Activated naive CD4-positive, alpha-beta T cell treated with anti-CD3 and anti-CD28 coated beads, Interleukin-2, amount 10 ng/mL, durations not matched to agents 7 days and 5 days (primary cell): ENCODE measurements around the gene TTC1.

Experiments
- CTCF ChIA-PET: fragments of 350-600 bp; sonication (Branson Sonifier 250); formaldehyde crosslinking; loops from one replicate; lab custom pipeline; 2021; ENCODE audit warnings: antibody characterized with exemption; lab: Charles Lee
- DNase-seq: peaks from one replicate; pipeline ENCODE4 v3.0.0-alpha.2; 2020
- H3K27ac Mint-ChIP-seq: one replicate; pipeline ENCODE4 v1.8.0; 2021; ENCODE audit warnings: mild to moderate bottlenecking, moderate library complexity, mixed read lengths
- H3K27me3 Mint-ChIP-seq: one replicate; pipeline ENCODE4 v1.8.0; 2021; ENCODE audit warnings: mild to moderate bottlenecking, mixed read lengths
- H3K36me3 Mint-ChIP-seq: one replicate; pipeline ENCODE4 v1.8.0; 2021; ENCODE audit warnings: mixed read lengths
- H3K4me1 Mint-ChIP-seq: one replicate; pipeline ENCODE4 v1.8.0; 2021; ENCODE audit warnings: mixed read lengths
- H3K4me3 Mint-ChIP-seq: one replicate; pipeline ENCODE4 v1.8.0; 2021; ENCODE audit warnings: mild to moderate bottlenecking, moderate library complexity, mixed read lengths
- H3K9me3 Mint-ChIP-seq: one replicate; pipeline ENCODE4 v1.8.0; 2021; ENCODE audit warnings: mixed read lengths

The TTC1 gene

GRCh38 chr5:160020266-160020770 lies 11.4 kb downstream of the TTC1 start:
- H3K36me3 Mint-ChIP-seq = peaks cover 12% of the 10 kb centered on the region
- H3K4me1 Mint-ChIP-seq = peaks cover 17% of the 10 kb centered on the region
- CTCF ChIA-PET = interaction anchor here (0.5 to 5.3 kb wide), 3 partner anchors 11 to 325 kb away, joined by 3 to 77 read pairs (median 18); partner anchors contain the start of gene TTC1
- DNase-seq = no peak
- H3K27me3 Mint-ChIP-seq = no peaks in the 10 kb centered on the region
- H3K4me3 Mint-ChIP-seq = no peak overlapping the region
- no peak overlapping the region for H3K27ac Mint-ChIP-seq
- H3K9me3 Mint-ChIP-seq = no peaks in the 10 kb centered on the region

- Mint-ChIP-seq H3K27me3 (no peaks in the 10 kb centered on the region), H3K9me3 (no peaks in the 10 kb centered on the region), H3K27ac (peak overlapping the region; percentile 52), H3K36me3 (peaks cover 17% of the 10 kb centered on the region), H3K4me3 (no peak overlapping the region), H3K4me1 (peaks cover 17% of the 10 kb centered on the region)
- CTCF ChIA-PET = interaction anchor here (0.8 to 5.3 kb wide), 8 partner anchors 10 to 573 kb away, joined by 3 to 77 read pairs (median 6); partner anchors contain the start of gene TTC1
- DNase-seq = no peak
These were observed 12.0 kb downstream of the TTC1 start for GRCh38 chr5:160020964-160021363.

- Mint-ChIP-seq H3K4me1 (peaks cover 17% of the 10 kb centered on the region), H3K4me3 (no peak overlapping the region), H3K9me3 (no peaks in the 10 kb centered on the region), H3K27me3 (no peaks in the 10 kb centered on the region), H3K27ac (no peak overlapping the region), H3K36me3 (peaks cover 18% of the 10 kb centered on the region)
- CTCF ChIA-PET = interaction anchor here (0.7 to 5.3 kb wide), 27 partner anchors 9 to 735 kb away, joined by 3 to 77 read pairs (median 4); partner anchors contain the start of genes SLU7 and TTC1
- peak; percentile 64 for DNase-seq
These were observed 13.0 kb downstream of the TTC1 start for GRCh38 chr5:160021831-160022446.

GRCh38 chr5:160023007-160023907 lies 14.3 kb downstream of the TTC1 start:
- Mint-ChIP-seq H3K9me3 (no peaks in the 10 kb centered on the region), H3K4me1 (peaks cover 20% of the 10 kb centered on the region), H3K27me3 (no peaks in the 10 kb centered on the region), H3K27ac (no peak overlapping the region), H3K36me3 (peaks cover 23% of the 10 kb centered on the region), H3K4me3 (no peak overlapping the region)
- CTCF ChIA-PET = interaction anchor here (0.6 to 5.3 kb wide), 5 partner anchors 145 to 368 kb away, joined by 3 to 77 read pairs (median 4); no protein-coding TSS in a partner anchor
- DNase-seq = no peak

GRCh38 chr5:160023908-160024630 lies 15.1 kb downstream of the TTC1 start:
- no peaks in the 10 kb centered on the region for H3K9me3 Mint-ChIP-seq
- DNase-seq = no peak
- peaks cover 20% of the 10 kb centered on the region for H3K4me1 Mint-ChIP-seq
- H3K27ac Mint-ChIP-seq = no peak overlapping the region
- CTCF ChIA-PET = interaction anchor here (1.3 to 5.3 kb wide), 3 partner anchors 175 to 367 kb away, joined by 3 to 77 read pairs (median 3); no protein-coding TSS in a partner anchor
- no peak overlapping the region for H3K4me3 Mint-ChIP-seq
- H3K36me3 Mint-ChIP-seq = peaks cover 24% of the 10 kb centered on the region
- no peaks in the 10 kb centered on the region for H3K27me3 Mint-ChIP-seq

- no peak for DNase-seq
- Mint-ChIP-seq H3K36me3 (peaks cover 25% of the 10 kb centered on the region), H3K9me3 (no peaks in the 10 kb centered on the region), H3K27me3 (no peaks in the 10 kb centered on the region), H3K4me3 (no peak overlapping the region), H3K27ac (no peak overlapping the region), H3K4me1 (peaks cover 2% of the 10 kb centered on the region)
- CTCF ChIA-PET = no interaction called here
These were observed 20.1 kb downstream of the TTC1 start for GRCh38 chr5:160029004-160029403.

GRCh38 chr5:160029540-160030139 lies 20.7 kb downstream of the TTC1 start:
- Mint-ChIP-seq H3K27me3 (no peaks in the 10 kb centered on the region), H3K36me3 (peaks cover 28% of the 10 kb centered on the region), H3K4me1 (peaks cover 2% of the 10 kb centered on the region), H3K9me3 (no peaks in the 10 kb centered on the region), H3K27ac (no peak overlapping the region), H3K4me3 (no peak overlapping the region)
- DNase-seq = no peak
- CTCF ChIA-PET = interaction anchor here (2.2 kb wide), 1 partner anchor 8 kb away, joined by 14 read pairs; no protein-coding TSS in a partner anchor

- DNase-seq = no peak
- Mint-ChIP-seq H3K27ac (no peak overlapping the region), H3K36me3 (peaks cover 29% of the 10 kb centered on the region), H3K27me3 (no peaks in the 10 kb centered on the region), H3K4me3 (no peak overlapping the region), H3K4me1 (peaks cover 8% of the 10 kb centered on the region), H3K9me3 (no peaks in the 10 kb centered on the region)
- CTCF ChIA-PET = interaction anchor here (2.2 kb wide), 1 partner anchor 9 kb away, joined by 14 read pairs; no protein-coding TSS in a partner anchor
These were observed 21.9 kb downstream of the TTC1 start for GRCh38 chr5:160030631-160031377.

- Mint-ChIP-seq H3K27ac (no peak overlapping the region), H3K4me1 (peaks cover 6% of the 10 kb centered on the region), H3K9me3 (no peaks in the 10 kb centered on the region), H3K4me3 (no peak overlapping the region), H3K27me3 (no peaks in the 10 kb centered on the region), H3K36me3 (peaks cover 38% of the 10 kb centered on the region)
- CTCF ChIA-PET = interaction anchor here (1.0 to 1.3 kb wide), 2 partner anchors 8 to 12 kb away, joined by 3 read pairs; no protein-coding TSS in a partner anchor
- no peak for DNase-seq
These were observed 24.8 kb downstream of the TTC1 start for GRCh38 chr5:160033546-160034252.

GRCh38 chr5:160036243-160036642 lies 27.3 kb downstream of the TTC1 start:
- DNase-seq = no peak
- peaks cover 6% of the 10 kb centered on the region for H3K4me1 Mint-ChIP-seq
- peaks cover 33% of the 10 kb centered on the region for H3K36me3 Mint-ChIP-seq
- H3K4me3 Mint-ChIP-seq = no peak overlapping the region
- CTCF ChIA-PET = interaction anchor here (1.0 to 1.4 kb wide), 2 partner anchors 14 to 23 kb away, joined by 3 to 4 read pairs; no protein-coding TSS in a partner anchor
- no peaks in the 10 kb centered on the region for H3K9me3 Mint-ChIP-seq
- no peaks in the 10 kb centered on the region for H3K27me3 Mint-ChIP-seq
- H3K27ac Mint-ChIP-seq = no peak overlapping the region

- no peaks in the 10 kb centered on the region for H3K27me3 Mint-ChIP-seq
- peaks cover 33% of the 10 kb centered on the region for H3K36me3 Mint-ChIP-seq
- CTCF ChIA-PET = interaction anchor here (1.0 to 1.4 kb wide), 2 partner anchors 15 to 24 kb away, joined by 3 to 4 read pairs; no protein-coding TSS in a partner anchor
- H3K4me3 Mint-ChIP-seq = no peak overlapping the region
- H3K27ac Mint-ChIP-seq = no peak overlapping the region
- H3K4me1 Mint-ChIP-seq = peaks cover 6% of the 10 kb centered on the region
- H3K9me3 Mint-ChIP-seq = no peaks in the 10 kb centered on the region
- no peak for DNase-seq
These were observed 27.9 kb downstream of the TTC1 start for GRCh38 chr5:160036884-160037283.

- no peak for DNase-seq
- Mint-ChIP-seq H3K9me3 (no peaks in the 10 kb centered on the region), H3K4me3 (no peak overlapping the region), H3K27me3 (no peaks in the 10 kb centered on the region), H3K36me3 (peaks cover 33% of the 10 kb centered on the region), H3K4me1 (peaks cover 7% of the 10 kb centered on the region), H3K27ac (no peak overlapping the region)
- CTCF ChIA-PET = interaction anchor here (1.6 kb wide), 1 partner anchor 18 kb away, joined by 5 read pairs; no protein-coding TSS in a partner anchor
These were observed 31.0 kb downstream of the TTC1 start for GRCh38 chr5:160039810-160040470.
